Esophagus muscularis mucosa (tissue), 4 donors: ENCODE measurements around the gene CAPZA3. TPM values are rescaled to one million over a fixed set of nuclear protein-coding genes. Genes with fewer than 3 reads are reported as not detected.

ENCODE experiments used
- DNase-seq: peaks from one replicate; pipeline ENCODE4 v3.0.0-alpha.2; 2017; ENCODE audit errors: extremely low spot score
- H3K27ac ChIP-seq, 4 donors: fragments of 200-600 bp; sonication (generic); replicated peaks in 1 of 4; 1 replicate in 3 of 4; 2 replicates in 1 of 4; pipeline ENCODE4 v1.5.1; 2016 to 2019; ENCODE audit warnings: mild to moderate bottlenecking in 1 of 4
- H3K27me3 ChIP-seq, 4 donors: fragments of 200-600 bp; sonication (generic); one replicate each; pipeline versions ENCODE4 v1.5.1 to v1.6.0; 2016 to 2019
- H3K36me3 ChIP-seq, 4 donors: fragments of 200-600 bp; sonication (generic); one replicate each; pipeline ENCODE4 v1.5.1; 2016 to 2019
- H3K4me1 ChIP-seq, 4 donors: fragments of 200-600 bp; sonication (generic); one replicate each; pipeline ENCODE4 v1.5.1; 2016 to 2019
- H3K4me3 ChIP-seq, 4 donors: fragments of 200-600 bp; sonication (generic); 1 replicate in 2 of 4; 2 replicates in 2 of 4; pipeline ENCODE4 v1.5.1; 2016 to 2019; ENCODE audit warnings: mild to moderate bottlenecking in 4 of 4, moderate library complexity in 1 of 4
- H3K9me3 ChIP-seq, 4 donors: fragments of 200-600 bp; sonication (generic); 1 replicate in 3 of 4; 2 replicates in 1 of 4; pipeline ENCODE4 v1.5.1; 2016 to 2019
- EP300 ChIP-seq: sonication (generic); formaldehyde crosslinking; IDR thresholded peaks from one replicate; pipeline ENCODE4 v1.6.1; 2017; ENCODE audit warnings: antibody characterized with exemption
- POLR2A ChIP-seq: fragments of 450-650 bp; IDR thresholded peaks from one replicate; pipeline ENCODE4 v1.6.1; 2017; ENCODE audit warnings: antibody characterized with exemption, moderate library complexity, mild to moderate bottlenecking, low read depth
- POLR2AphosphoS5 ChIP-seq, 2 donors: sonication (generic); formaldehyde crosslinking; IDR thresholded peaks; one replicate each; pipeline ENCODE4 v1.6.1; 2017; ENCODE audit warnings: antibody characterized with exemption in 2 of 2
- WGBS: methylation state at CpG from one replicate; pipeline ENCODE4 v1.1.5; 2018; 5-methylcytosine and 5-hydroxymethylcytosine counted together
- intact Hi-C: fragments of 100-400 bp; cut with DNase I; formaldehyde crosslinking; loops from one replicate; pipeline ENCODE4 v1.15.1; 2023
- total RNA-seq, 4 donors: library from RNA; depleted of rRNA; stranded (reverse); fragments of >200 nt; gene quantifications; one replicate each; pipeline versions ENCODE4 v1.1.0 to v1.2.1, GENCODE V29; 2016
- TF ChIP-seq, protein P1 (sequence below), 3 experiments: fragments of 200-600 bp in 2 of 3; fragments of 450-650 bp in 1 of 3; sonication (generic) in 2 of 3; IDR thresholded peaks; one replicate each; pipeline ENCODE4 v1.5.1; 2017 to 2019; ENCODE audit warnings: antibody characterized with exemption in 3 of 3, mild to moderate bottlenecking in 2 of 3, moderate library complexity in 1 of 3

CAPZA3 gene
- total RNA-seq, 4 donors from 2014 or later = not detected

DNA sequence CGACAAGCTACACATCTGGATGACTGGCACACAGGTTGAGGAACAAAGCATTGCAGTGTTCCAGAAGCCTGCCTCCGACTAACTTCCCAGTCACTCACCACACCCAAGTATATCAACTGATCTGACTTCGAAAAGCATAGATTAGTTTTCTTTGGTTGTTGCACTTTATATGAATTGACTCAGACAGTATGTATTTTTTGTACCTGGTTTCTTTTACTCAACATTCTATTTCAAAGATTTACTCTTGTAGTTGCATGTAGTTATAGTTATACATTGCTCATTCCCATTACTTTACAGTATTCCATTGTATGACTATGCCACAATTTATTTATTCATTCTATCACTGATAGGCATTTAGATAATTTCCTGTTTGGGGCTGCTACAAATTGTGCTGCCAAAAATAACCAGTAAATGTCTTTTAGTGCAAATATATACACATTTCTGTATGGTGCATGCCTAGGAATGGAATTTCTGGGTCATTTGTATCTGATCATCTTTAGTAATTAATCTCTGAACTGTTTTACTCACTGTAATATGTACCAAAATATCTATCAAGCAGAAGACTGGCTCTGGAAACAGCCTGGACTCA is 17.9 kb upstream of the CAPZA3 start:
- no peaks in the 10 kb centered on the region for H3K27me3 ChIP-seq
- intact Hi-C loops = no loop called here
- TF ChIP-seq POLR2A = no peak
- TF ChIP-seq, protein P1, sequence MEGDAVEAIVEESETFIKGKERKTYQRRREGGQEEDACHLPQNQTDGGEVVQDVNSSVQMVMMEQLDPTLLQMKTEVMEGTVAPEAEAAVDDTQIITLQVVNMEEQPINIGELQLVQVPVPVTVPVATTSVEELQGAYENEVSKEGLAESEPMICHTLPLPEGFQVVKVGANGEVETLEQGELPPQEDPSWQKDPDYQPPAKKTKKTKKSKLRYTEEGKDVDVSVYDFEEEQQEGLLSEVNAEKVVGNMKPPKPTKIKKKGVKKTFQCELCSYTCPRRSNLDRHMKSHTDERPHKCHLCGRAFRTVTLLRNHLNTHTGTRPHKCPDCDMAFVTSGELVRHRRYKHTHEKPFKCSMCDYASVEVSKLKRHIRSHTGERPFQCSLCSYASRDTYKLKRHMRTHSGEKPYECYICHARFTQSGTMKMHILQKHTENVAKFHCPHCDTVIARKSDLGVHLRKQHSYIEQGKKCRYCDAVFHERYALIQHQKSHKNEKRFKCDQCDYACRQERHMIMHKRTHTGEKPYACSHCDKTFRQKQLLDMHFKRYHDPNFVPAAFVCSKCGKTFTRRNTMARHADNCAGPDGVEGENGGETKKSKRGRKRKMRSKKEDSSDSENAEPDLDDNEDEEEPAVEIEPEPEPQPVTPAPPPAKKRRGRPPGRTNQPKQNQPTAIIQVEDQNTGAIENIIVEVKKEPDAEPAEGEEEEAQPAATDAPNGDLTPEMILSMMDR (IDR thresholded peaks at IDR 0.05) = no peak
- no peak for TF ChIP-seq POLR2AphosphoS5 (IDR thresholded peaks at IDR 0.05)
- no peak for TF ChIP-seq EP300
- 89% methylated on average over 3 of the region's 3 CpGs for WGBS
- DNase-seq = no peak
- H3K4me1 ChIP-seq = no peaks in the 10 kb centered on the region
- H3K9me3 ChIP-seq = no peaks in the 10 kb centered on the region
- H3K4me3 ChIP-seq = no peak overlapping the region
- H3K27ac ChIP-seq = no peak overlapping the region
- no peaks in the 10 kb centered on the region for H3K36me3 ChIP-seq

DNA sequence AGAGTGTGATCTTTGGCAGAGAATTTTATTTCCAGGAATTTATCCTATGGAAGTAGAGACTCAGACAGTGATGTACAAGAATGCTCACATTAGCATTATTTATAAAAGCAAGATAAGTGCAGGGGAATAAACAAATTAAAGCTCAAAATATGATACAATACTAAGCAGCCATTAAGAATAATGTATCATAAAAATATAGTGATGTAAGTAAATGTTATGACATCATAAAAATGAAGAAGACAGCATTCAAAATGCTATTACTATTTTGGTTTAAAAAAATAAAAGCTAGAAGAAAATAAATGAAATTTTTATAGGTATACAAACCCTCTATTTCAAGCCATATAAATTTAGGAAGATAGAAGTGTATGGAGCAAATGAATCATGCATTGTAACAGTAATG is 17.2 kb upstream of the CAPZA3 start:
- no peaks in the 10 kb centered on the region for H3K36me3 ChIP-seq
- TF ChIP-seq, protein P1 (IDR thresholded peaks at IDR 0.05) = no peak
- TF ChIP-seq EP300 = no peak
- TF ChIP-seq POLR2A = no peak
- no peak for TF ChIP-seq POLR2AphosphoS5 (IDR thresholded peaks at IDR 0.05)
- no peak overlapping the region for H3K4me3 ChIP-seq
- intact Hi-C loops = no loop called here
- no peak overlapping the region for H3K27ac ChIP-seq
- H3K9me3 ChIP-seq = no peaks in the 10 kb centered on the region
- no peaks in the 10 kb centered on the region for H3K4me1 ChIP-seq
- DNase-seq = no peak
- H3K27me3 ChIP-seq = no peaks in the 10 kb centered on the region

DNA sequence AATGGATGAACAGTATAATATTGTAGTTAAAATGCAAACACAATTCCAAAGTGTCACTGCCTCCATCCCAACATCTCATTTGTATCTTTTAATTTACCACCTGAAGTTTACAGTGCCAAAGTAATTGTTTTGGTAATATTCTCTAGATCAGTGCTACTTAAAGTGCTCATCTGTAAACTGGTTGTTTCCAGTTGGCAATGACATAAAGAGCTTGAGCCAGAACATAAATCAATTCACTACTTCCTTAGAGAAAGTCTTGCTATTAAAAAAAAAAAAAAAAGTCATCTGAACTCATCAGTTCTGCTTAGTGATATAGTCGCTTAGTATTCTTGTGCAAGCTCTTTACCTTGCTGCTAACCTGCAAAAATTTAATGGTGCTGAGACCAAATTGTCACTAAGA is 16.5 kb upstream of the CAPZA3 start:
- Histone ChIP-seq H3K9me3 (no peaks in the 10 kb centered on the region), H3K4me1 (no peaks in the 10 kb centered on the region), H3K27ac (no peak overlapping the region), H3K27me3 (no peaks in the 10 kb centered on the region), H3K36me3 (no peaks in the 10 kb centered on the region), H3K4me3 (no peak overlapping the region)
- intact Hi-C loops = no loop called here
- DNase-seq = no peak
- WGBS = 83% methylated on average over 1 of the region's 1 CpG
- TF ChIP-seq EP300 = no peak
- no peak for TF ChIP-seq POLR2AphosphoS5 (IDR thresholded peaks at IDR 0.05)
- no peak for TF ChIP-seq POLR2A
- TF ChIP-seq, protein P1 (IDR thresholded peaks at IDR 0.05) = no peak

DNA sequence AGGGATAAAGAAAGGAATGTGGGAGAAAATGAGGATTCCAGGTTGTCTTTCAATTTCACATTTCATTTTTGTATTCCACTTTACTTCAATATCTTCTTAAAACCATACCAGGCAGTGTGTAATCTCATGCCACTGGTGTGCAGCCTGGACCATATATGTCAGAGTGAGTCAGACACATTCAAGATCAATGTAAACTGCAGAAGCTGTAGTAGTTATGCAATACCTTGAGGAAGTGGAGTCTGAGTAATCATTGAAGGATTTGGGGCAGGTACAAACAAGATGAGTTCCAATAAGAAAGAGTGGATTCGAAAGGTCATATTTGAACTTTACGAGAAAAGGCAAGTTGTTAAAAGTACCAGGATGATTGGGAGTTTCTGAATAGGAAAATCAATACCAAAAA is 14.2 kb upstream of the CAPZA3 start:
- DNase-seq = no peak
- H3K4me1 ChIP-seq = no peaks in the 10 kb centered on the region
- no peak overlapping the region for H3K4me3 ChIP-seq
- H3K9me3 ChIP-seq = no peaks in the 10 kb centered on the region
- no peaks in the 10 kb centered on the region for H3K36me3 ChIP-seq
- TF ChIP-seq EP300 (no peak), POLR2A (no peak), POLR2AphosphoS5 (IDR thresholded peaks at IDR 0.05) (no peak)
- TF ChIP-seq, protein P1 (IDR thresholded peaks at IDR 0.05) = no peak
- WGBS = 97% methylated on average over 2 of the region's 2 CpGs
- intact Hi-C loops = no loop called here
- no peaks in the 10 kb centered on the region for H3K27me3 ChIP-seq
- H3K27ac ChIP-seq = no peak overlapping the region

DNA sequence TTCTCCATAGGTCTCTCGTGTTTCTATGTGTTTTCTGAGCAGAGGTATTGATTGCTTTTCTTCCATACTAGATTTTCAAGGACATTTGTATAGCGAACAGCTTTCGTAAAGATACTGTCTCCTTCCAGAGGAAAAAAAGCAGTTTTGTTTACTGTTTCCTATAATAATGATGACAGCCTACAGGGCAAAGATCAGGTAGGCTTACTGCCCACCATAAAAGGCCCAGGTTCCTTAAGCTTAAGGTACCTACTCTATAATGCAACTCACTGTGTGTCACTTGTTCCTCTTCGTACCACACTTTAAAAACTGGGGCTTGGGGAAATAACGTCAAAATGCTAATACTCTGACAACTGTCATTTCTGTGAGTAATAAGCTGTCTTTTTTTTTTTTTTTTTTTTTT is 6.8 kb upstream of the CAPZA3 start:
- H3K27ac ChIP-seq = no peak overlapping the region
- H3K9me3 ChIP-seq = peaks cover 0 to 13% (median 4%) of the 10 kb centered on the region in 4 donors
- DNase-seq = no peak
- no peaks in the 10 kb centered on the region for H3K4me1 ChIP-seq
- no peak for TF ChIP-seq POLR2AphosphoS5 (IDR thresholded peaks at IDR 0.05)
- TF ChIP-seq EP300 = no peak
- H3K27me3 ChIP-seq = no peaks in the 10 kb centered on the region
- H3K36me3 ChIP-seq = no peaks in the 10 kb centered on the region
- 85% methylated on average over 5 of the region's 5 CpGs for WGBS
- intact Hi-C loops = no loop called here
- H3K4me3 ChIP-seq = no peak overlapping the region
